Activated naive CD8-positive, alpha-beta T cell treated with anti-CD3 and anti-CD28 coated beads, Interleukin-2, amount 10 ng/mL, durations not matched to agents 7 days and 5 days (primary cell): Measurements from ENCODE around the gene ALOX15B. TPM values are rescaled to one million over a fixed set of nuclear protein-coding genes. Genes with fewer than 3 reads are reported as not detected.
"Not testable (repeated sequence)": the region's sequence is repeated elsewhere in the genome, so short reads cannot be mapped to it uniquely, and the experiment has no call there.

Experiments used
- ATAC-seq: fragments of 150-1000 bp; cut with Tn5 transposase; one replicate; pipeline ENCODE4 v1.10.0; 2021; ENCODE audit warnings: low read depth, moderate library complexity
- POLR2A ChIA-PET: fragments of 350-600 bp; sonication (Branson Sonifier 250); formaldehyde crosslinking; loops from one replicate; lab custom pipeline; 2021; ENCODE audit warnings: antibody characterized with exemption; lab: Charles Lee
- DNase-seq: peaks from one replicate; pipeline ENCODE4 v3.0.0; 2021
- H3K27ac Mint-ChIP-seq: one replicate; pipeline ENCODE4 v1.8.0; 2022; ENCODE audit warnings: mild to moderate bottlenecking, mixed read lengths
- H3K27me3 Mint-ChIP-seq: one replicate; pipeline ENCODE4 v1.8.0; 2022; ENCODE audit warnings: mild to moderate bottlenecking, moderate library complexity, mixed read lengths
- H3K36me3 Mint-ChIP-seq: one replicate; pipeline ENCODE4 v1.8.0; 2021; ENCODE audit warnings: mild to moderate bottlenecking, mixed read lengths
- H3K4me1 Mint-ChIP-seq: one replicate; pipeline ENCODE4 v1.8.0; 2021; ENCODE audit warnings: mixed read lengths
- H3K4me3 Mint-ChIP-seq: one replicate; pipeline ENCODE4 v1.8.0; 2022; ENCODE audit warnings: mild to moderate bottlenecking, moderate library complexity, mixed read lengths
- H3K9me3 Mint-ChIP-seq: one replicate; pipeline ENCODE4 v1.8.0; 2021; ENCODE audit warnings: mixed read lengths
- total RNA-seq, 2 experiments: library from RNA; stranded (reverse); gene quantifications; one replicate each; pipeline ENCODE4 v1.2.3, GENCODE V29; 2021

Gene ALOX15B
- total RNA-seq, 2 experiments from 2014 or later, result not detected

DNA sequence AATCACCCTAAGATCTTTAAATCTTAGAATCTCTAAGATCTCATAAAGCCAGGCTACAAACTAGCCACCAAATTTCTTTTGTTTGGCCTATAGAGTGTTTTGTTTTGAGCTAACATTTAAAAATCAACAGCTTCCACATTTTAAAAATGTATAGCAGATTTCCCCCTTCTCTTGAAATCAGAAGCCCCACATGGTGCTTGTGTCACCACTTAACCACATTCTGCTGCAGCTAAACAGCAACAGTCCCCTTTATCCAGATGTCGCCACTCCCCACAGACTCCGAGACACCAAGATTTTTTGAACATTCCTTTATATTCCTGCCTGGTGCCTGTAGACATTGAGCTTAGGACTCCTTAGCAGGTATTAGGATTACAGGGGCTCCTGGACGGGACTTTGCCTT is 20.4 kb upstream of the ALOX15B start:
- DNase-seq (no peak), ATAC-seq (no peak)
- H3K27me3 Mint-ChIP-seq, result peaks cover 38% of the 10 kb centered on the region
- POLR2A ChIA-PET, result interaction anchor here (0.5 kb wide), 1 partner anchor 83 kb away, joined by 3 read pairs; no protein-coding TSS in a partner anchor
- no peaks in the 10 kb centered on the region for H3K9me3 Mint-ChIP-seq
- H3K4me3 Mint-ChIP-seq, result no peak overlapping the region
- no peaks in the 10 kb centered on the region for H3K36me3 Mint-ChIP-seq
- H3K27ac Mint-ChIP-seq, result no peak overlapping the region
- peaks cover 14% of the 10 kb centered on the region for H3K4me1 Mint-ChIP-seq

DNA sequence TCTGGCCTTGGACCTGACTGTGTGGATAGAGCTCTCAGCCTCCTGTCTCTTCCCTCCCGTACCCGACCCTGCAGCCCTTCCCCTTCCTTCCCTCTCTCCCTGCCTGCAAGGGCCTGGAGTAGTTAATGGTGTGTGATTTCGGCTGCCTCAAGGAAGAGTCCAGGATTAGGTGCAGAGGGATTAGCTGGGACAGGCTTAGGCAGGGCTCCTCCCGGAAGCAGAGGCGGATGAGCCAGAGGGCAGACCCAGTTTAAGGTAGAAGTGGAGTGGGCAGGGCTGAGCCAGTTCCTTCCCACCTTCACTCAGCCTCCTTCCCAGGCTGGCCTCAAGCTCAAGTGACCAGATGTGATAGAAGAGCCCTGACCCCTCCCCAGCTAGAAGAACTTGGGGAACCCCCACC is 19.7 kb upstream of the ALOX15B start:
- no peak overlapping the region for H3K27ac Mint-ChIP-seq
- POLR2A ChIA-PET, result no interaction called here
- H3K27me3 Mint-ChIP-seq, result peaks cover 44% of the 10 kb centered on the region
- peaks cover 7% of the 10 kb centered on the region for H3K4me1 Mint-ChIP-seq
- ATAC-seq, result no peak
- H3K36me3 Mint-ChIP-seq, result no peaks in the 10 kb centered on the region
- no peaks in the 10 kb centered on the region for H3K9me3 Mint-ChIP-seq
- DNase-seq, result no peak
- H3K4me3 Mint-ChIP-seq, result no peak overlapping the region

DNA sequence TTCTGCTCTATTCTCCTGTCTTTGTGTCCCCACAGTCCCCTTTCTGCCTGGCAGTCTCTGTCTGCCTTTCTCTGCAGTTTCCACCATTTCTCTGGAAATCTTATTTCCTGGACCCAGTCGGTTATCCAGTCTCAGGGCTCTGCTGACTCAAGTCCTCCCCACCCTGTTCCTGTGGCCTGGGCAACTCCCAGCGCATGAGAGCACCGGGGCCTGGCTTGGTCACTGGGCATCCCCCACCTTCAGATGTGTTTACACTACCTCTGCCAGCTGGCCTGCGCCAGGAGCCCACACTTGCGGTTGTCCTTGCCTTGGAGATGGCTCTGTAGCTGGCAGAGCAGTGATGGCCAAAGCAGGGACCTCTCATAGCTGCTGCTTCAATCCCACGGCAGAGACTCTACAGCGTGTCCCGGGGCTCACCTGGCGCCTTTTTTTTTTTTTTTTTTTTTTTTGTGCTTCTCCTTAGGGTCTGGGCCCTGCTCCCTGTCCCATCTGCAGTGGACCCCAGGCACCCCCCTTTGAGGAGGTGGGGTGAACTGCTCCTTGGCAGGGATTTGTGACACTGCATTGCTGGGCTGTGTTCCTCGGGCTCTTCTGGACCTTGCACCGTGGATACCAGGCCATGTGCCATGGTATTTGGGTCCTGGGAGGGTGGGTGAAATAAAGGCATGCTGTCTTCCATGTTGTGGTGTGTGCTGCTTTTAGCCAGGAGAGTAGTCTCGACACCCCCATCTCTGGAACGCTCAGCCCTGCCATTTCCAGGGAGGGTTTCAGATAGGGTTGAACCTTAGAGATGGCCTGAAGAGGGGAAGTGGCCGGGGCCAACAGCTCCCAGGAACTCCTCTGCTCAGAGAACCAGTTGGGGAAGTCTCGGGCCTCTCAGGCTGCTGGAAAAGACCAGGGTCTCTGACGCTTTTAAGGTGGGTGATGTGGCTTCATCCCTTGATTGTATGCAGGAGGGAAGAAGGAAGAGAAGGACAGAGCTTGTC is 18.9 kb upstream of the ALOX15B start:
- Mint-ChIP-seq H3K27me3 (peaks cover 45% of the 10 kb centered on the region), H3K27ac (no peak overlapping the region), H3K36me3 (no peaks in the 10 kb centered on the region), H3K9me3 (no peaks in the 10 kb centered on the region), H3K4me3 (no peak overlapping the region), H3K4me1 (peaks cover 7% of the 10 kb centered on the region)
- POLR2A ChIA-PET, result no interaction called here
- ATAC-seq (no peak), DNase-seq (no peak)

DNA sequence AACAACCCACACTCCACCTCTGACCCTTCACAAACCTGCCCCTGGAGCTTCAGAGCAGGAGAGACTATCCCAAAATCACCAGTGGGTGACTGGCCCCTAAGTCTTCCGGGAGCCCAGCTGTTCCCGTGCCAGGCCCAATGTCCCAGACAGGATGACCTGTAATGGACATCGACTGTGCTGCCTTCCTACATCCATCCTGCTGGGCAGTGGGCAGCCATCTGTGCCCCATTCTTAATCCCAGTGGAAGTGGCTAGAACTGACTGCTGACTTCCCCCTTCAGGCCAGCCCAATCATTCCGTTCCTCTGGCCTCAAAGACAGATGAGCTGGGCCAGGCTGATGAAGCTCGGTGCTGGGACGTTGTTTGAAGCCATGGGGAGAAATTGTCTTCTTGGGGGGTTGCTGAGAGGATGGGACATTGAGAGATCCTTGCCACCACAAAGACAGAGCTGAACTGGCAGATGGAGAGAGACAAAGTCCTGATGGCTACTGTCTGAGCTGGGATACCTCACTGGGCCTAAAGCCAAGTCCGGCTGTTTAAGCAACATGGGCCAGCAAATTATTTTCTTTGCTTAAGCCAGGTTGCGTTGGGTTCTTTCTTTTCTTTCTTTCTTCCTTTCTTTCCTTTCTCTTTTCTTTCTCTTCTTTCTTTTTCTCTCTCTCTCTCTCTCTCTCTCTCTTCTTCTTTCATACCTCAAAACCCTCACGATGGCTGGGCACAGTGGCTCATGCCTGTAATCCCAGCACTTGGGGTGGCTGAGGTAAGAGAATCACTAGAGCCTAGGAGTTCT is 17.9 kb upstream of the ALOX15B start:
- Mint-ChIP-seq H3K4me1 (peaks cover 7% of the 10 kb centered on the region), H3K27ac (no peak overlapping the region)
- POLR2A ChIA-PET, result no interaction called here

DNA sequence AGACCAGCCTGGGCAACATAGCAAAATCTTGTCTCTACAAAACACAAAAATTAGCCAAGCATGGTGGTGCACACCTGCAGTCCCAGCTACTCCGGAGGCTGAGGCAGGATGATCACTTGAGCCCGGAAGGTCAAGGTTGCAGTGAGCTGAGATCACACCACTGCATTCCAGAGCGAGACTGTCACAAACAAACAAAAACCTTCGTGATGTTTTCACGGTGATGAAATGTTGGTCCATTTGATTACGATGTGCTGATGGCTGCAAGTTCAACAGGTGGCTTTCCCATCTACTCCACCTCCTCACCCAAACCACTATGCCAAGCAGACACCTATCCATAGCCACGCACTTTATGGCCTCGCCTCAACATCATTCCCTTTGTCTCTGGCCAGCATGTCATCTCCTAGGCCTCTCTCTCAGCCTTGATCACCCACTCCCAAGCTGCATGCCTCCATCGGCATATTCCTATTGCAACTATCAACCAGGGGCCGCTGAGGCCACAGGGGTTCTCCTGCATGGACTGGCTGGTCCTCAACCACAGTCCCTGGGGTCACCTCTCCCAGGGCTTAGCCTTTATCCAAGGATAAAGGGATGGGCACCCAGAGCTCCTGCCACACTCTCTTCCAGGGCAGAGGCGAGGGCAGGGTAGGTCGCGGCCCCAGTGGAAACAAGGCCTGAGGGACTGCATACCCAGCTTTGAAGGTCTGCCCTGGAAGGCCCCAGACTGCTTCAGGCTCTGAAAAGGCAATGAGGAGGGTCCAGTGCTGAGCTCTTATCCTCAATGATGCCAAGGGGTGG is 17.1 kb upstream of the ALOX15B start:
- H3K4me1 Mint-ChIP-seq, result peaks cover 4% of the 10 kb centered on the region
- H3K4me3 Mint-ChIP-seq, result no peak overlapping the region
- POLR2A ChIA-PET, result no interaction called here
- no peaks in the 10 kb centered on the region for H3K9me3 Mint-ChIP-seq
- no peak overlapping the region for H3K27ac Mint-ChIP-seq
- H3K27me3 Mint-ChIP-seq, result peaks cover 44% of the 10 kb centered on the region
- DNase-seq, result no peak
- no peaks in the 10 kb centered on the region for H3K36me3 Mint-ChIP-seq
- no peak for ATAC-seq

More for the DNA sequence above, 17.9 kb upstream of the ALOX15B start:
- ATAC-seq (no peak), DNase-seq (no peak)
- H3K27me3 Mint-ChIP-seq, result peaks cover 45% of the 10 kb centered on the region
- H3K36me3 Mint-ChIP-seq, result no peaks in the 10 kb centered on the region
- H3K9me3 Mint-ChIP-seq, result no peaks in the 10 kb centered on the region
- H3K4me3 Mint-ChIP-seq, result no peak overlapping the region

DNA sequence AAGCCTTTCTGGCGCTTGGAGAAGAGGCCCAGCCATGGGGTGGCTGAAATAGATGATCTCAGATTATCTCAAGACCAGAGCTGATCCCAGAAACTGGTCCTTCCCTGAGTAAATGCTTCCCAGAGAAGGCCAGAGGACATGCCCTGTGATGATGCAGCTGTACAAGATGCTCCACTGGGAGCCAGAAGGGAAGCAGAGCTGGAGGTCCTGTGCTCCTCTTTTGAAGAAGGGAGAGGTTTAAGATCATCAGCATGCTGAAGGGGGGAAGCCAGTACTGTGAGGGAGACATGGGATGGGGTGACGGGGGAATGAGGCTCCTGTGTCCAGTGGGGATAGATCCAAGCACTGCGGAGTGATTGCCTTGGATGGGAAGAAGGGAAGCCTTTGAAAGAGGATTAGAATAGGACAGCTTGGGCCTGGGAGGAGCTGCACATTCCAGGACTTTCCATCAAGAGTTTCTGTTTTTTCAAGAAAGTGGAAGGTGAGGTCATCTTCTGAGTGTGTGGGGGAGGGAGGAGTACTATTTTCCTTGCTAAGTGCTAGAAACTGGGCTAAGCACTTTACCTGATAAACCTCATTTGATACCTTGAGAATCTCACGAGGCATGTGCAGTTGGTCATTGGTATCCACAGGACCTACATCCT is 16.4 kb upstream of the ALOX15B start:
- DNase-seq, result no peak
- peaks cover 2% of the 10 kb centered on the region for H3K4me1 Mint-ChIP-seq
- no peak overlapping the region for H3K4me3 Mint-ChIP-seq
- no peaks in the 10 kb centered on the region for H3K36me3 Mint-ChIP-seq
- no peak for ATAC-seq
- H3K27me3 Mint-ChIP-seq, result peaks cover 46% of the 10 kb centered on the region
- no peaks in the 10 kb centered on the region for H3K9me3 Mint-ChIP-seq
- POLR2A ChIA-PET, result no interaction called here
- peak overlapping the region; percentile 8 for H3K27ac Mint-ChIP-seq

DNA sequence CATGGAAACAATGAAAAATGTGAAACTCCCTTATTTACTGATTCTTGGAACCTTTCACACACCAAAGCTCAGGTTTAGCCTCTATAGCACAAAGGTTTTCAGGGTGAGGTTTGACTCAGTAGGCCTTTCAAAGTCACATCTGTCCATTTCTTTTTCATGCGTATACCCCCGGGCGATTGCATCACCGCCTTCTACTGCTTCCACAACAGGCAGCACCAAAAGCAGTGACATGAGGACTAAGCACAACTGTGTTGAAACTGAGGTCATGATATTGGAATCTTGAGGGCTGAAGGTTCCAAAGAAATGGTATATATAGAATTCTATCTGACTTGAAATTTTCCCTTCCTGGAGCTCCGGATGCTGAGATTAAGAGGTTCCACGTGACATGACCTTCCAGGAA is 14.7 kb upstream of the ALOX15B start:
- H3K27ac Mint-ChIP-seq, H3K4me3 Mint-ChIP-seq, H3K4me1 Mint-ChIP-seq, DNase-seq, POLR2A ChIA-PET, H3K36me3 Mint-ChIP-seq, H3K9me3 Mint-ChIP-seq, ATAC-seq: not testable (repeated sequence)
- peaks cover 42% of the 10 kb centered on the region for H3K27me3 Mint-ChIP-seq

DNA sequence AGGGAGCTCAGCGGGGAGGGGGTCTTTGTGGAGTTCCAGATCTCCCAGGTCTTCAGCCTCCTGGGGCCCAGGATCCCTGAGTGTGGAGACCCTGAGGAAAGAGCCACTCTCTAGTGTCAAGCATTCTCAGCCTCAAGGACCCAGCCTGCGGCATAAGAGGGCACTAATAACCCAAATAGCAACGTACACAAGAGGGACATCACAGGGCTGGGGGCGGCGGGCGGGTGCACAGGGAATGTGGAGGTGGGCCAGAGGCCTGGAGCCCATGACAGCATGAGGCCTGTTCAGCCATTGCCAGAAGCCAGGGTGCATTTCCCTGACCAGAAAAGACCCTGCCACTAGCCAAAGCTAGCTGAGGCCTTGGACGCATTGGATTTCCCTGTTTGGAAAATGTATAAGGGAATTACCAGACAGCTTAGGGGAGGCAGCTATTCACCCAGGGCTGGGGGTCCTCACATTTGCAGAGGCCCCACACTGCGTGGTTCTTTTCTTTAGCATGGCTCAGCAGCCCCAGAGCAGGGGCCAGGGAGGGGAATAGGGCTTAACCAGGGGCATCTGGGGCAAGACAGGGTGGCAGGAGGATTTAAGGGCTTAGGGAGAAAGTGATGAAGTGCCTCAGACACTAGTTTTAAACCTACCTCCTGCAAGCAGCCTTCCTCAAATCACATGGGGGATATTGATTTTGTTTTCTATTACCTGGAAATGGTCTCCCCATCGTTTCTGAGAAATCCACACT is 13.5 kb upstream of the ALOX15B start:
- no peaks in the 10 kb centered on the region for H3K4me1 Mint-ChIP-seq
- H3K36me3 Mint-ChIP-seq, result no peaks in the 10 kb centered on the region
- H3K27me3 Mint-ChIP-seq, result peaks cover 33% of the 10 kb centered on the region
- H3K27ac Mint-ChIP-seq, result no peak overlapping the region
- DNase-seq, result no peak
- H3K9me3 Mint-ChIP-seq, result no peaks in the 10 kb centered on the region
- no peak for ATAC-seq
- H3K4me3 Mint-ChIP-seq, result no peak overlapping the region
- POLR2A ChIA-PET, result no interaction called here

DNA sequence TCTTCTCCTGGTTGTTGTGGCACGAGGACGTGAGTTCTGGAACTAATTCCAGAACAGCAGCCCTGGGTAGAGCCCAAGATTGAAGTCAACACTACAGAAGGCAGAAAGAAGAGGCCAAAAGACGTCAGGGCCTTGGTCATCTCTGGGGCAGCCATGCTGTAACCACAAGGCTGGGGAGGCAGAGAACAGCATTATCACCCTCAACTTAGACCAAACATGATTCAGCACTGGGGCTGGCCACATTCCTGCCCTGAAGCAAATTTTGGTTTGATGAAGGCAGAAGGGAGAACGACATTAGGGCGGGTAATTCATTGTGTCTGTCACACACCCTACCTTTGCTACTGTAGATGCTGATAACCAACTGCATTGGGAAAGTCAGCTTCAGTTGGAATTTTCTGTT is 9.7 kb upstream of the ALOX15B start:
- no peaks in the 10 kb centered on the region for H3K9me3 Mint-ChIP-seq
- no peak overlapping the region for H3K27ac Mint-ChIP-seq
- H3K4me3 Mint-ChIP-seq, result no peak overlapping the region
- H3K36me3 Mint-ChIP-seq, result no peaks in the 10 kb centered on the region
- H3K4me1 Mint-ChIP-seq, result peaks cover 2% of the 10 kb centered on the region
- DNase-seq (no peak), ATAC-seq (no peak)
- peaks cover 27% of the 10 kb centered on the region for H3K27me3 Mint-ChIP-seq
- POLR2A ChIA-PET, result no interaction called here

DNA sequence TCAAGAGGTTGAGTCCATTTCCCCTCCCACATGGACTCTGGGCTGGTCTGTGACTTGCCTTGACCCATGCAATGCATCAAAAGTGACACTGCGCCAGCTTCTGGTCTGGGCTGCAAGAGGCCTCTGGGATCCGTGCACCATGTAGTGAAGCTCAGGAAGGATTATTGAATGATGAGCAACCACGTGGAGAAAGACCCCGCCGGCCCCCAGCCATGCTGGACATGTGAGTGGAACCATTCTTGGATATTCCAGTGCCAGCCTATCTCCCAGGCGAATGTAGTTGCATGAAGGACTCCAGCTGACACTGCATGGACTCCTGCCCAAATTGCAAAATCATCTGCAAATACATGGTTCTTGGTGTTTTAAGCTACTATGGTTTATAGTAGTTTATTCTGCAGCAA is 7.6 kb upstream of the ALOX15B start:
- no peaks in the 10 kb centered on the region for H3K9me3 Mint-ChIP-seq
- H3K27me3 Mint-ChIP-seq, result peaks cover 32% of the 10 kb centered on the region
- H3K36me3 Mint-ChIP-seq, result no peaks in the 10 kb centered on the region
- DNase-seq (no peak), ATAC-seq (no peak)
- POLR2A ChIA-PET, result no interaction called here
- no peak overlapping the region for H3K4me3 Mint-ChIP-seq
- H3K27ac Mint-ChIP-seq, result no peak overlapping the region
- peaks cover 2% of the 10 kb centered on the region for H3K4me1 Mint-ChIP-seq

DNA sequence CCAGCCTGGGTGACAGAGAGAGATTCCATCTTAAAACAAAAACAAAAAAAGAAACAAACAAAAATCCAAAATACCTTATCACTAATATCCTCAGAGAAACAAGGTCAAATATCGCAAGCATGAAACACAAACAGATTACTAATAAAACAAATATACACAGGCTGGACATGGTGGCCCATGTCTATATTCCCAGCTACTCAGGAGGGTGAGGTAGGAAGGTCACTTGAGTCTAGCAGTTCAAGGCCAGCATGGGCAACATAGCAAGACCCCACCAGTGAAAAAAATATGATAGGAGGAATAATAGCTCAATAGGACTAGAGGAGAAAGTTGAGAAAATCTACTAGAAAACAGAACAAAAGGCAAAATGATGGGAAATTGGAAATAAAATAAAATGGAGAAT is 6.9 kb upstream of the ALOX15B start:
- ATAC-seq (no peak), DNase-seq (no peak)
- Mint-ChIP-seq H3K4me3 (no peak overlapping the region), H3K27ac (no peak overlapping the region), H3K27me3 (peaks cover 29% of the 10 kb centered on the region), H3K9me3 (no peaks in the 10 kb centered on the region), H3K36me3 (no peaks in the 10 kb centered on the region), H3K4me1 (peaks cover 2% of the 10 kb centered on the region)
- POLR2A ChIA-PET, result no interaction called here

DNA sequence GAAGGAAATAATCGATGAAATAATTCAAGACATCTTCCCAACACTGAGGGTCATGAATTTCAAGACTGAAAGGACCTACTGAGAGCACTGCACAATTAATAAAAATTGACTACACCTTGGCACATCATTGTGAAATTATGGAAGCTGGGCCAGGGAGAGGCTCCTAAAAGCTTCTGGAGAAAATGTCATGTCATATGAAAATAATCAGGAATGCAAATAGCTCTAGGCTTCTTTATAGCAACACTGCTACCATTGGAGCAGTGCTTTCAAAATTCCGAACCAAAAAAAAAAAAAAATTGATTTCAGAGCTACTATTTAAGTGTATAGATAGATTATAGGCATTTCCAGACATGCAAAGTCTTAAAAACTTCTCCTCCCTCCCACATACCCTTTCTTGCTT is 6.4 kb upstream of the ALOX15B start:
- H3K4me3 Mint-ChIP-seq, result no peak overlapping the region
- H3K4me1 Mint-ChIP-seq, result peaks cover 2% of the 10 kb centered on the region
- DNase-seq (no peak), ATAC-seq (no peak)
- no peaks in the 10 kb centered on the region for H3K9me3 Mint-ChIP-seq
- H3K27me3 Mint-ChIP-seq, result peaks cover 29% of the 10 kb centered on the region
- H3K27ac Mint-ChIP-seq, result no peak overlapping the region
- no peaks in the 10 kb centered on the region for H3K36me3 Mint-ChIP-seq
- POLR2A ChIA-PET, result no interaction called here
